GM21825 (cell line): Measurements from ENCODE around the gene PLA2G12B.

ENCODE experiments used
- ATAC-seq: cut with Tn5 transposase; IDR thresholded peaks from one replicate; pipeline ENCODE4 v1.9.1; 2021; ENCODE audit warnings: mild to moderate bottlenecking, moderate library complexity; ENCODE audit not compliant: unreplicated experiment

PLA2G12B gene

GRCh38 chr10:72895236-72895850, 59.3 kb downstream of the PLA2G12B start:
- no peak for ATAC-seq

DNA sequence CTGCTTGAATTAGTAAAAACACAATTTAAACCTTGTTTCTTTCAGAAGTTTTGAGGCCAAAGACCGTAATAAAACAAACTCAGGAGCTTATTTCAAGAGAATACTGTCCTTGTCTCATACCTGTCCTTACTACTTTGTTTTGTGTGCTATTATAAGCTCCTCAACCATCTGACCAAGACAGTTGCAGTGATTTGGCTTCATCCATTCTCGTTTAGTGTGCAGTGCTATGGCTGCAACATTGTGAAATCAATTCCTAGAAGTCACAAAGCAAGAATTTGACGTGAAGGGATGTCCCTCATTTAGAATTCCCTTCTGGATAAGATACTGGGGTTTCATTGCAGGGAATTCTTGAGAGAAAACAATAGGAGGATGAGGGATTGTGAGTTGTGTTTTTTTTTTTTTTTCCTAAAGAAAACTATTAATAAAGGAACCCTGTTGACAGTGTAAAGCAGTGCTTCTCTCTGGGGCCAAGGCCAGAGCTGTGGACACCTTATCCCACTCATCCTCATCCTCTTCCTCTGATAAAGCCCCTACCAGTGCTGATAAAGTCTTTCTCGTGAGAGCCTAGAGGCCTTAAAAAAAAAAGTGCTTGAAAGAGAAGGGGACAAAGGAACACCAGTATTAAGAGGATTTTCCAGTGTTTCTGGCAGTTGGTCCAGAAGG, 61.3 kb downstream of the PLA2G12B start, which contains the start of gene OIT3:
TSS of gene OIT3 (plus strand) at position 604 of the 663 bp plus-strand sequence. CDS start 60 bp downstream, outside the sequence.
- ATAC-seq: no peak

- no peak for ATAC-seq
Measured at GRCh38 chr10:72890086-72890485, 64.5 kb downstream of the PLA2G12B start.

GRCh38 chr10:72889391-72889831, 65.2 kb downstream of the PLA2G12B start:
- ATAC-seq: no peak

- no peak for ATAC-seq
Measured at GRCh38 chr10:72888151-72888638, 66.4 kb downstream of the PLA2G12B start.

GRCh38 chr10:72887043-72887442, 67.6 kb downstream of the PLA2G12B start:
- no peak for ATAC-seq

- no peak for ATAC-seq
Measured at GRCh38 chr10:72886621-72887020, 68.0 kb downstream of the PLA2G12B start.

DNA sequence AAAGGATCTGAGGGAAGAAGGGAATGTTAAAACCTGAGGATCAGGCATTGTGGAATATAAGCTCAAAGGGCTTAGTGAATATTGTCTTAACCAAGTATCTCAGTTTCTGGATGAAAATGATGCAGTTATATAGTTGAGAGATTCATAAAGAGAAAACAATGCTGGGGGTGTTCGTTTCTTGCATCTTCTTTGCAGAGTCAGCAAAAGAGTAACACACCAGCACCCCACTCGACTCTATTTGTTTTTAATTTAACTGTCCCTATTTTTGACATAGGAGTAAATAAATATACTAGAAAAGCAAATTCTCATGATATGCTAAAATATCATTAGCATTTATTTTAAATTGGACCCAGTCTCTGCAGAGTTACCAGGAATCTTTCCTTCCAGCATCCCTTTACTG, 68.7 kb downstream of the PLA2G12B start:
- ATAC-seq: no peak
